Uterus (tissue), 2 donors: ENCODE data around the gene EIF4B.

Source experiments
- CTCF ChIP-seq, 4 experiments: fragments of 200-600 bp in 2 of 4; fragments of 450-650 bp in 2 of 4; sonication (generic) in 2 of 4; IDR thresholded peaks; one replicate each; pipeline ENCODE4 v1.5.1; 2016 to 2019; ENCODE audit warnings: antibody characterized with exemption in 4 of 4, mild to moderate bottlenecking in 2 of 4, moderate library complexity in 1 of 4
- POLR2A ChIP-seq, 2 donors: fragments of 450-650 bp; IDR thresholded peaks; one replicate each; pipeline ENCODE4 v1.6.1; 2016; ENCODE audit warnings: antibody characterized with exemption in 2 of 2, mild to moderate bottlenecking in 1 of 2, moderate library complexity in 1 of 2

- TF ChIP-seq POLR2A (IDR thresholded peaks at IDR 0.05) (no peak), CTCF (IDR thresholded peaks at IDR 0.05) (no peak)
Measured at GRCh38 chr12:53060721-53061276, 54.5 kb downstream of the EIF4B start.
